Measurements from ENCODE around the gene GCNT2. TPM values are rescaled to one million over a fixed set of nuclear protein-coding genes. Genes with fewer than 3 reads are reported as not detected.

Gene GCNT2
- total RNA-seq, 1 donor from 2014 or later = 17.5 TPM

DNA sequence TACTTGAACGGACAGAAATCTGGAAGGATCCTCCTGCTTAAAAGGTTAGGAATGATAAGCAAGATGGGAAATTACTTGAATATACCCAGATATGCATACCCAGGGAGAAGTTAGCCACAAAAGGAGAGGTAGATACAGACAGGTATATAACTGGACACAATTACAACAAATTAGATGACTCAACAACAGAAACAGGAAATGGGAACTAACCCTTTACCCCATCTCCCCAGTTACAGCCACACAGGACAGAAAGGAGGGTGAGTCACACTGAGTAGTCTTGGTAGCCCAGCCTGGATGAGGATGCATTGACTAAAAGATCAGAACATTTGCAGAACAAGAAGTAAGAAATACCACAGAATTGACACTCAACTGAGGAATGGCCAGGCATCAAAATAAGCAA lies 112.1 kb downstream of the GCNT2 start:
- TF ChIP-seq, protein P1, sequence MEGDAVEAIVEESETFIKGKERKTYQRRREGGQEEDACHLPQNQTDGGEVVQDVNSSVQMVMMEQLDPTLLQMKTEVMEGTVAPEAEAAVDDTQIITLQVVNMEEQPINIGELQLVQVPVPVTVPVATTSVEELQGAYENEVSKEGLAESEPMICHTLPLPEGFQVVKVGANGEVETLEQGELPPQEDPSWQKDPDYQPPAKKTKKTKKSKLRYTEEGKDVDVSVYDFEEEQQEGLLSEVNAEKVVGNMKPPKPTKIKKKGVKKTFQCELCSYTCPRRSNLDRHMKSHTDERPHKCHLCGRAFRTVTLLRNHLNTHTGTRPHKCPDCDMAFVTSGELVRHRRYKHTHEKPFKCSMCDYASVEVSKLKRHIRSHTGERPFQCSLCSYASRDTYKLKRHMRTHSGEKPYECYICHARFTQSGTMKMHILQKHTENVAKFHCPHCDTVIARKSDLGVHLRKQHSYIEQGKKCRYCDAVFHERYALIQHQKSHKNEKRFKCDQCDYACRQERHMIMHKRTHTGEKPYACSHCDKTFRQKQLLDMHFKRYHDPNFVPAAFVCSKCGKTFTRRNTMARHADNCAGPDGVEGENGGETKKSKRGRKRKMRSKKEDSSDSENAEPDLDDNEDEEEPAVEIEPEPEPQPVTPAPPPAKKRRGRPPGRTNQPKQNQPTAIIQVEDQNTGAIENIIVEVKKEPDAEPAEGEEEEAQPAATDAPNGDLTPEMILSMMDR (conservative IDR thresholded peaks at IDR 0.05; ENCODE audit: low read depth, low read length) = no peak
- H3K4me3 ChIP-seq (ENCODE audit: low read depth, low read length) = no peak overlapping the region
- DNase-seq (ENCODE audit: low read depth) = peak; percentile 88

DNA sequence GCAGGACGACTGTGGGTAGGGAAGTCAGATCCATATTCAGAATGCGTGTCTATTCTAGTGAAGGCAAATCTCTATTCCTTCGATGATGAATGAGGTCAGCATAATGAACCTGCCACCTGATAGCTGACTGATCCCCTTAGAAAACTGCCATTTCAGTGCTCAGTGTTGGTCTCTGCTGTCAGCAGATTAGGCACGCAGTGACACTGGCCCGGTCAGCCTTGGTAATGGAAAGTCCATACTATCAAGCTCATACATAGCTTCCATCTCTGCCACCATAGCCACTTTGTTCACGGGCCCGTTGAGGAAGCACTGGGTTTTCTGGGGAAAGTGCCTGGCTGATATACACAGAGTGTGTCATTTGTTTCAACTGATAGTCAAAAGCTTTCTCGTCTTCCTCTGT lies 119.3 kb downstream of the GCNT2 start:
- no peak for DNase-seq (ENCODE audit: low read depth)
- H3K4me3 ChIP-seq (ENCODE audit: low read depth, low read length) = no peak overlapping the region
- TF ChIP-seq, protein P1 (conservative IDR thresholded peaks at IDR 0.05; ENCODE audit: low read depth, low read length) = no peak

DNA sequence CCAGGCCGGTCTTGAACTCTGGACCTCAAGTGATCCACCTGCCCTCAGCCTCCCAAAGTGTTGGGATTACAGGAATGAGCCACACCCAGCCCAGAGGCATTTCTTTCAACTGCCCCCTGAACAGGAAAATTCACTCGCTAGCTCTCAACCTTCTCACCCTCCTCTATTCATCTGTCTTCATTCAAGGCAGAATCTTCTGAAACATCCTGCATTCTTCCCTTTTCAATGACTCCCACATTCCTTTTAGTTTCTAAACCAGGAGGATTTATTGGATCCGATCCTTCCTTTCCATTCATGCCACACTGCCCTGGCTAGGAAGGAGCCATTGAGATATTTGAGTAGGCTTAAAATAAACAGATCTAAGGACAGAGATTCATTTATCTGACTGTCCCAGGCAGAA lies 120.4 kb downstream of the GCNT2 start:
- no peak overlapping the region for H3K4me3 ChIP-seq (ENCODE audit: low read depth, low read length)
- no peak for DNase-seq (ENCODE audit: low read depth)
- TF ChIP-seq, protein P1 (conservative IDR thresholded peaks at IDR 0.05; ENCODE audit: low read depth, low read length) = no peak

DNA sequence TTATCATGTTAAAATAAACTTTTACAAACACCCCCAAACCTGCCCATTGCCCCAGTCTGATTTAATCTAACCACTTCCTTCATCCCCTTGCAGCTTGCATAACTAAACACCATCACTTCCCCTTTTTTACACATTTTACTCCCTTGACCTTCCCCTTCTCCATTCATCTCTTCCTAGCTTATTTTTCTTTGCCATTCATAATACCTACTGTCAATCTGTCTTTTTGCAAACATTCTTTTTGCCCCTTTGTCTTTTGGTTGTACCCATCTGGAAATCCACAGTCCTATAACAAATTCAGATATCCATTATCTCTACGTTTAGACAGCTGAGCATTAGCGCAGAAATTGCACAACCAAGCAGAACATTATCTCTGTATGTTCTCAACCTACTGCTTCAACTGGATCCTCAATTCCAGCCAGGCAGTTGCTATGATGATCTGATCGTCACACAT lies 122.1 kb downstream of the GCNT2 start:
- no peak overlapping the region for H3K4me3 ChIP-seq (ENCODE audit: low read depth, low read length)
- DNase-seq (ENCODE audit: low read depth) = no peak
- TF ChIP-seq, protein P1 (conservative IDR thresholded peaks at IDR 0.05; ENCODE audit: low read depth, low read length) = no peak

DNA sequence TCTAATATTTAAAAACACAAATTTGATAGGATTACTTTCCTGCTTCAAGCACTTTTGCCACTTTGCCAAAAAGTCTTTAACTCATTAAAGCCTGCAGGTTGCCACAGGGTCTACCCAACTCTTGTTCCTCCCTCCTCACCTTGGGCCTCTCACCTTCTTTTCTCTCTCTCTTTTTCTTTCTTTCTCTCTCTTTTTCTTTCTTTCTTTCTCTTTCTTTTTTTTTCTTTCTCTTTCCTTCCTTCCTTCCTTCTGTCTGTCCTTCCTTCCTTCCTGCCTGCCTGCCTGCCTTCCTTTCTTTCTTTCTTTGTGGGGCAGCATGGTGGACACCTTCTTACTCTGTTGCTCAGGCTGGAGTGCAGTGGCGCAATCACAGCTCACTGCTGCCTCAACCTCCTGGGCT lies 123.1 kb downstream of the GCNT2 start:
- DNase-seq (ENCODE audit: low read depth) = no peak
- no peak overlapping the region for H3K4me3 ChIP-seq (ENCODE audit: low read depth, low read length)
- TF ChIP-seq, protein P1 (conservative IDR thresholded peaks at IDR 0.05; ENCODE audit: low read depth, low read length) = no peak

DNA sequence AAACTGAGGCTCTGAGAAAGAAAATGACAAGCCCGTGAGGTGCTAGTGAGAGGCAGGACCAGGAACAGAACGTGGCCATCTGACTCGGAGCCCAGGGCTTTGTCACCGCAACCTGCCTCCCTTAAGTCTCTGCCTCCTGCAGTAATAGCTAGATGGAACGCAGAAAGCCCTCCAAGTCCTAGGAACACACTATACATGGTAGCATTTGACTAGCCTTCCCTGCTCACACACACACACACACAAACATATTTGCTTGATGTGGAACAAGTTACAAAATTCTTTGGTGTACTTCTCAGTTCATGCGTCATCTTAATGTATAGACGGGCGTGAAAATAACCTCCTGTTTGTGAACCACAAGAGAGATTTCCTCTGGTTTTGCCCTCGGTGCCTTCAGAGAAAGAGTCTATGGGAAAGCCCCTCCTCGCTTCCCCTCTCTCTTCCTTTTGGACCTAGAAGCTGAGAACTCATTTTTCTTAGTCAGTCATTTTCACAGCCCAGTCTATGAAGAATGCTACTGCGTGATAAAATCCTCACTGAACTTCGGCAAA lies 134.4 kb downstream of the GCNT2 start:
- TF ChIP-seq, protein P1 (conservative IDR thresholded peaks at IDR 0.05; ENCODE audit: low read depth, low read length) = no peak
- H3K4me3 ChIP-seq (ENCODE audit: low read depth, low read length) = no peak overlapping the region
- DNase-seq (ENCODE audit: low read depth) = no peak

All from epithelial cell of proximal tubule (primary cell).